ENCODE measurements around the gene TBX5. TPM values are rescaled to one million over a fixed set of nuclear protein-coding genes. Genes with fewer than 3 reads are reported as not detected.

Gene TBX5
- total and polyA plus RNA-seq, 2 donors from 2014 or later = not detected

DNA sequence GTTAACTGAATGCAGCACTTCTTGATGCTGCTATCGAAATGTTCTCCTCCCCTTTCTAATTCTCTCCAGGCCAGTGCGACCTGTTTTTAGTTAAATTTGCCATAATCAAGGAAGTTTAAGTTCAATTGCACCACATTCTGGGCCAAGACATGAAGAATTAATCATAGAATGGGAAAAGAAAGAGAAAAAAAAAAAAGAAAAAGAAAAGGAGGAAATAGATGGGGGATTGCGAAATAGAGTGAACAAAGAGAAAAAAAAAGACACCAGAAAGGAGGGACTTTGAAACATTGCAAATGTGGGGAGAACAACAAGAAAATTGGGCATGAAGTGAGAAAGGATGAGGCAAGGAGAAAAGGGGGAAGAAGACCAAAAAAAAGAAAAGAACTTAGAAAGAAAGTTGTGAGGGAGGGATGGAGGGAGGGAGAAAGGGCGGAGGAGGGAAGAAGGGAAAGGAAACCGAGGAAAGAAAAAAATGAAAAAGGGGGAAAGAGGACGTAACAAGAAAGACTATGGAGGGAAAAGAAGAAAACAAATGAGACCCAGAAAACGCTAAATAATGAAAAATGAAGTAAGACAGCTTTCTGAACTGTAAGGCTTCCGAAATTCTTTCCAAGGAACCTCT is 32.8 kb upstream of the TBX5 start:
- Histone ChIP-seq H3K27ac (ENCODE audit: low read depth in 2 of 2, low read length in 2 of 2) (no peak overlapping the region), H3K4me1 (ENCODE audit: control insufficient read depth in 2 of 3, insufficient read depth in 2 of 3, low read depth in 1 of 3, low read length in 3 of 3) (no peaks in the 10 kb centered on the region), H3K9ac (ENCODE audit: low read length in 3 of 3) (no peak overlapping the region), H3K4me3 (ENCODE audit: low read length in 3 of 3) (no peak overlapping the region), H3K9me3 (ENCODE audit: control insufficient read depth in 2 of 3, insufficient read depth in 1 of 3, low read length in 3 of 3) (no peaks in the 10 kb centered on the region), H3K36me3 (ENCODE audit: control insufficient read depth in 2 of 3, insufficient read depth in 3 of 3, low read length in 3 of 3) (no peaks in the 10 kb centered on the region), H3K27me3 (ENCODE audit: control insufficient read depth, insufficient read depth, low read length) (peaks cover 64% of the 10 kb centered on the region)
- DNase-seq (no peak), FAIRE-seq (no peak)
- TF ChIP-seq, protein P1, sequence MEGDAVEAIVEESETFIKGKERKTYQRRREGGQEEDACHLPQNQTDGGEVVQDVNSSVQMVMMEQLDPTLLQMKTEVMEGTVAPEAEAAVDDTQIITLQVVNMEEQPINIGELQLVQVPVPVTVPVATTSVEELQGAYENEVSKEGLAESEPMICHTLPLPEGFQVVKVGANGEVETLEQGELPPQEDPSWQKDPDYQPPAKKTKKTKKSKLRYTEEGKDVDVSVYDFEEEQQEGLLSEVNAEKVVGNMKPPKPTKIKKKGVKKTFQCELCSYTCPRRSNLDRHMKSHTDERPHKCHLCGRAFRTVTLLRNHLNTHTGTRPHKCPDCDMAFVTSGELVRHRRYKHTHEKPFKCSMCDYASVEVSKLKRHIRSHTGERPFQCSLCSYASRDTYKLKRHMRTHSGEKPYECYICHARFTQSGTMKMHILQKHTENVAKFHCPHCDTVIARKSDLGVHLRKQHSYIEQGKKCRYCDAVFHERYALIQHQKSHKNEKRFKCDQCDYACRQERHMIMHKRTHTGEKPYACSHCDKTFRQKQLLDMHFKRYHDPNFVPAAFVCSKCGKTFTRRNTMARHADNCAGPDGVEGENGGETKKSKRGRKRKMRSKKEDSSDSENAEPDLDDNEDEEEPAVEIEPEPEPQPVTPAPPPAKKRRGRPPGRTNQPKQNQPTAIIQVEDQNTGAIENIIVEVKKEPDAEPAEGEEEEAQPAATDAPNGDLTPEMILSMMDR (IDR thresholded peaks at IDR 0.05; ENCODE audit: borderline replicate concordance, extremely low read depth, insufficient read depth) = no peak
- intact Hi-C loops (cut with DNase I) = no loop called here

- Histone ChIP-seq H3K4me1 (ENCODE audit: control insufficient read depth in 2 of 3, insufficient read depth in 2 of 3, low read depth in 1 of 3, low read length in 3 of 3) (no peaks in the 10 kb centered on the region), H3K9me3 (ENCODE audit: control insufficient read depth in 2 of 3, insufficient read depth in 1 of 3, low read length in 3 of 3) (no peaks in the 10 kb centered on the region), H3K27me3 (ENCODE audit: control insufficient read depth, insufficient read depth, low read length) (peaks cover 33% of the 10 kb centered on the region), H3K27ac (ENCODE audit: low read depth in 2 of 2, low read length in 2 of 2) (no peak overlapping the region), H3K36me3 (ENCODE audit: control insufficient read depth in 2 of 3, insufficient read depth in 3 of 3, low read length in 3 of 3) (no peaks in the 10 kb centered on the region), H3K4me3 (ENCODE audit: low read length in 3 of 3) (no peak overlapping the region), H3K9ac (ENCODE audit: low read length in 3 of 3) (no peak overlapping the region)
- TF ChIP-seq, protein P1 (IDR thresholded peaks at IDR 0.05; ENCODE audit: borderline replicate concordance, extremely low read depth, insufficient read depth) = no peak
- FAIRE-seq (no peak), DNase-seq (no peak)
- intact Hi-C loops (cut with DNase I) = no loop called here
Measured at GRCh38 chr12:114434341-114434740, 28.4 kb upstream of the TBX5 start.

DNA sequence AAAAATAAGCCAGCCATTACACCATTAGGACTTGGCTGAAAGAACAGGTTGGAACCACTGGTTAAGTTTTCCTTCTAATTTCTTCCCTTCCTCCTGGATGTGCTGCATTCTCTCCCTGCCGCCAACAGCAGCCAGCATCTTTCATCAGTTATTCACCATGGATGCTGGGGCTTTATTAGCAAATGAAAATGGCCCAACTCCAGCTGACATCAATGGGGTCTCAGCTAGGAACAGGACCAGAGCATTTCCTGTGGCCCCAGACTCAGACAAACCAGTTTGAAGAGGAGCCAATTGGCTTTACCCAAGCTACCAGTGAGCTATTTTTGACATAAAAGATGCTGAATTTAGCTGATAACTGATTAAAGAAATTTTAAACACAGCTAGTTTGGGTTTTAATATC is 26.0 kb upstream of the TBX5 start:
- Histone ChIP-seq H3K36me3 (ENCODE audit: control insufficient read depth in 2 of 3, insufficient read depth in 3 of 3, low read length in 3 of 3) (no peaks in the 10 kb centered on the region), H3K9ac (ENCODE audit: low read length in 3 of 3) (no peak overlapping the region), H3K4me3 (ENCODE audit: low read length in 3 of 3) (no peak overlapping the region), H3K4me1 (ENCODE audit: control insufficient read depth in 2 of 3, insufficient read depth in 2 of 3, low read depth in 1 of 3, low read length in 3 of 3) (no peaks in the 10 kb centered on the region), H3K27ac (ENCODE audit: low read depth in 2 of 2, low read length in 2 of 2) (no peak overlapping the region), H3K9me3 (ENCODE audit: control insufficient read depth in 2 of 3, insufficient read depth in 1 of 3, low read length in 3 of 3) (no peaks in the 10 kb centered on the region), H3K27me3 (ENCODE audit: control insufficient read depth, insufficient read depth, low read length) (peaks cover 14% of the 10 kb centered on the region)
- DNase-seq = no peak
- FAIRE-seq = no peak
- TF ChIP-seq, protein P1 (IDR thresholded peaks at IDR 0.05; ENCODE audit: borderline replicate concordance, extremely low read depth, insufficient read depth) = no peak
- intact Hi-C loops (cut with DNase I) = no loop called here

- FAIRE-seq (no peak), DNase-seq (no peak)
- TF ChIP-seq, protein P1 (IDR thresholded peaks at IDR 0.05; ENCODE audit: borderline replicate concordance, extremely low read depth, insufficient read depth) = no peak
- H3K9ac ChIP-seq (ENCODE audit: low read length in 3 of 3) = no peak overlapping the region
- peaks cover 8% of the 10 kb centered on the region for H3K27me3 ChIP-seq (ENCODE audit: control insufficient read depth, insufficient read depth, low read length)
- no peak overlapping the region for H3K4me3 ChIP-seq (ENCODE audit: low read length in 3 of 3)
- intact Hi-C loops (cut with DNase I) = no loop called here
- no peaks in the 10 kb centered on the region for H3K9me3 ChIP-seq (ENCODE audit: control insufficient read depth in 2 of 3, insufficient read depth in 1 of 3, low read length in 3 of 3)
- no peak overlapping the region for H3K27ac ChIP-seq (ENCODE audit: low read depth in 2 of 2, low read length in 2 of 2)
- no peaks in the 10 kb centered on the region for H3K4me1 ChIP-seq (ENCODE audit: control insufficient read depth in 2 of 3, insufficient read depth in 2 of 3, low read depth in 1 of 3, low read length in 3 of 3)
- no peaks in the 10 kb centered on the region for H3K36me3 ChIP-seq (ENCODE audit: control insufficient read depth in 2 of 3, insufficient read depth in 3 of 3, low read length in 3 of 3)
Measured at GRCh38 chr12:114430306-114430705, 24.4 kb upstream of the TBX5 start.
